Esophagus squamous epithelium (tissue), 5 donors: ENCODE measurements around the gene MTCH1. TPM values are rescaled to one million over a fixed set of nuclear protein-coding genes. Genes with fewer than 3 reads are reported as not detected.

Experiments used
- DNase-seq: peaks from one replicate; lab custom pipeline; 2025; lab: John Stamatoyannopoulos, UW
- H3K27ac ChIP-seq, 4 donors: fragments of 200-600 bp; sonication (generic); one replicate each; pipeline ENCODE4 v1.5.1; 2016 to 2019; ENCODE audit warnings: mild to moderate bottlenecking in 1 of 4
- H3K27me3 ChIP-seq, 4 donors: fragments of 200-600 bp; sonication (generic); 1 replicate in 3 of 4; 2 replicates in 1 of 4; pipeline versions ENCODE4 v1.5.1 to v1.6.0; 2017 to 2021; ENCODE audit warnings: antibody characterized with exemption in 1 of 4
- H3K36me3 ChIP-seq, 3 donors: fragments of 200-600 bp; sonication (generic); one replicate each; pipeline ENCODE4 v1.5.1; 2016 to 2019
- H3K4me1 ChIP-seq, 3 donors: fragments of 200-600 bp; sonication (generic); one replicate each; pipeline ENCODE4 v1.5.1; 2017 to 2019
- H3K4me3 ChIP-seq, 4 donors: fragments of 200-600 bp; sonication (generic); 1 replicate in 3 of 4; 2 replicates in 1 of 4; pipeline ENCODE4 v1.5.1; 2016 to 2019; ENCODE audit warnings: mild to moderate bottlenecking in 2 of 4, moderate library complexity in 1 of 4
- H3K9me3 ChIP-seq, 3 donors: fragments of 200-600 bp; sonication (generic); one replicate each; pipeline ENCODE4 v1.5.1; 2016 to 2019
- POLR2A ChIP-seq, 4 donors: fragments of 450-650 bp; IDR thresholded peaks; one replicate each; pipeline ENCODE4 v1.6.1; 2017; ENCODE audit warnings: antibody characterized with exemption in 4 of 4, mild to moderate bottlenecking in 4 of 4, moderate library complexity in 3 of 4
- WGBS, 2 donors: methylation state at CpG; one replicate each; pipeline ENCODE4 v1.1.5; 2018; 5-methylcytosine and 5-hydroxymethylcytosine counted together
- intact Hi-C: fragments of 100-400 bp; cut with DNase I; formaldehyde crosslinking; loops from one replicate; pipeline ENCODE4 v1.15.0; 2022
- total RNA-seq, 4 donors: library from RNA; depleted of rRNA; stranded (reverse); fragments of >200 nt; gene quantifications; one replicate each; pipeline ENCODE4 v1.1.0, GENCODE V29; 2016
- TF ChIP-seq, protein P1 (sequence below), 6 experiments: fragments of 450-650 bp in 4 of 6; fragments of 200-600 bp in 2 of 6; sonication (generic) in 2 of 6; IDR thresholded peaks; one replicate each; pipeline ENCODE4 v1.5.1; 2016 to 2019; ENCODE audit warnings: antibody characterized with exemption in 6 of 6, mild to moderate bottlenecking in 4 of 6, moderate library complexity in 4 of 6
- donor health status: DM: yes; HTN: yes; CAD: no.

Gene MTCH1
- total RNA-seq, 4 donors from 2014 or later: 101 to 153 (median 111) TPM

DNA sequence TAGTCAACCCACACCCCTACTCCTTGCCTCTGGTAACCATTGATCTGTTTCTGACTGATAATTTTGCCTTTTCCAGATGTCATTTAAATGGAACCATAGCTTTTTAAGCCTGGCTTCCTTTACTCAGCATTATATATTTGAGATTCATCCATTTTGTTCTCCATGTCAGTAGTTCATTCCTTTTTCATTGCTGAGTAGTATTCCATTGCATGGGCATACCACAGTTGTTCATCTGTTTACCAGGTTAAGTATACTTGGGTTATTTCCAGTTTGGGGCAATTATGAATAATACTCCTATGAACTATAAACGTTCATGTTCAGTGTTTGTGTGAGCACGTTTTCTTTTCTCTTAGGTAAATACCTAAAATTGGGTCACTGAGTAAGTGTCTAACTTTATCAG is 44.6 kb upstream of the MTCH1 start:
- peaks cover 0 to 7% (median 0%) of the 10 kb centered on the region in 3 donors for H3K9me3 ChIP-seq
- no peak for DNase-seq
- H3K27me3 ChIP-seq: no peaks in the 10 kb centered on the region
- no peaks in the 10 kb centered on the region for H3K36me3 ChIP-seq
- TF ChIP-seq POLR2A (IDR thresholded peaks at IDR 0.05): no peak
- TF ChIP-seq, protein P1, sequence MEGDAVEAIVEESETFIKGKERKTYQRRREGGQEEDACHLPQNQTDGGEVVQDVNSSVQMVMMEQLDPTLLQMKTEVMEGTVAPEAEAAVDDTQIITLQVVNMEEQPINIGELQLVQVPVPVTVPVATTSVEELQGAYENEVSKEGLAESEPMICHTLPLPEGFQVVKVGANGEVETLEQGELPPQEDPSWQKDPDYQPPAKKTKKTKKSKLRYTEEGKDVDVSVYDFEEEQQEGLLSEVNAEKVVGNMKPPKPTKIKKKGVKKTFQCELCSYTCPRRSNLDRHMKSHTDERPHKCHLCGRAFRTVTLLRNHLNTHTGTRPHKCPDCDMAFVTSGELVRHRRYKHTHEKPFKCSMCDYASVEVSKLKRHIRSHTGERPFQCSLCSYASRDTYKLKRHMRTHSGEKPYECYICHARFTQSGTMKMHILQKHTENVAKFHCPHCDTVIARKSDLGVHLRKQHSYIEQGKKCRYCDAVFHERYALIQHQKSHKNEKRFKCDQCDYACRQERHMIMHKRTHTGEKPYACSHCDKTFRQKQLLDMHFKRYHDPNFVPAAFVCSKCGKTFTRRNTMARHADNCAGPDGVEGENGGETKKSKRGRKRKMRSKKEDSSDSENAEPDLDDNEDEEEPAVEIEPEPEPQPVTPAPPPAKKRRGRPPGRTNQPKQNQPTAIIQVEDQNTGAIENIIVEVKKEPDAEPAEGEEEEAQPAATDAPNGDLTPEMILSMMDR (IDR thresholded peaks at IDR 0.05): no peak
- no peak overlapping the region for H3K27ac ChIP-seq
- 32 to 33% methylated on average over 2 of the region's 2 CpGs for WGBS, 2 donors
- no peak overlapping the region for H3K4me3 ChIP-seq
- peaks cover 0 to 27% (median 4%) of the 10 kb centered on the region in 3 donors for H3K4me1 ChIP-seq
- intact Hi-C loops: no loop called here

DNA sequence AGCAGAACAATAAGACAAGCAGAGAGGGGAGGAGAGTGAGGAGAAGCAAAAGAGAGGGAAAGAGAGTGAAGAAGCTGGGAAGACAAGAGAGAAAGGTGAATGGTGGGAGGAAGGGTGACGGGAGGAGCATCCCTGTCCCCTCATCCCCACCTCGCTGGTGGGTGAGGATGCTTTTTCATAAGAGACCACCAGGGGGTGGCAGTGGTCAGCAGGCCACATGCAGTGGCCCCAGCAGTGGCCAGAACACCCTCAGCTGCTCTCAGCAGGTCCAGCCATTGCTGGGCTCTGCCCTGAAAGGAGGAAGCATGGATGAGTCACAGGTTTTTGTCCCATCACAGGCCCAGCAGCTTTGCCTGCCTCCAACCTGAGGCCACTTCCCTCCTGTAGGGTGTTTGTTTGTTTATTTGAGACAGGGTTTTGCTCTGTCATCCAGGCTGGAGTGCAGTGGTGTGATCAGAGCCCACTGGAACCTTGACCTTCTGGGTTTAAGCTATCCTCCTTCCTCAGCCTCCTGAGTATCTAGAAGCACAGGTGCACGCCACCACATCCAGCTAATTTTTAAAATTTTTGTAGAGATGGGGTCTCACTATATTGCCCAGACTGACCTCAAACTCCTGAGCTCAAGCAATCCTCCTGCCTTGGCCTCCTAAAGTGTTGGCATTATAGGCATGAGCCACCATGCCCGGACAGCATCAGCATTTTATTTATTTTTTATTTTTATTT is 43.4 kb upstream of the MTCH1 start:
- H3K9me3 ChIP-seq: peaks cover 0 to 7% (median 0%) of the 10 kb centered on the region in 3 donors
- no peak overlapping the region for H3K4me3 ChIP-seq
- WGBS, 2 donors: 66 to 72% methylated on average over 4 of the region's 4 CpGs
- peak overlapping the region in 3 of 4 donors; percentile 44 to 63 (median 53) for H3K27ac ChIP-seq
- no peaks in the 10 kb centered on the region for H3K36me3 ChIP-seq
- intact Hi-C loops: loop anchor here (10.0 kb wide), 1 partner anchor 145 kb away; the partner anchor contains the start of gene PIM1
- H3K27me3 ChIP-seq: no peaks in the 10 kb centered on the region
- DNase-seq: no peak
- TF ChIP-seq, protein P1 (IDR thresholded peaks at IDR 0.05): peak; percentile 46 to 69 (median 65)
- no peak for TF ChIP-seq POLR2A (IDR thresholded peaks at IDR 0.05)
- peaks cover 8 to 39% (median 13%) of the 10 kb centered on the region in 3 donors for H3K4me1 ChIP-seq

DNA sequence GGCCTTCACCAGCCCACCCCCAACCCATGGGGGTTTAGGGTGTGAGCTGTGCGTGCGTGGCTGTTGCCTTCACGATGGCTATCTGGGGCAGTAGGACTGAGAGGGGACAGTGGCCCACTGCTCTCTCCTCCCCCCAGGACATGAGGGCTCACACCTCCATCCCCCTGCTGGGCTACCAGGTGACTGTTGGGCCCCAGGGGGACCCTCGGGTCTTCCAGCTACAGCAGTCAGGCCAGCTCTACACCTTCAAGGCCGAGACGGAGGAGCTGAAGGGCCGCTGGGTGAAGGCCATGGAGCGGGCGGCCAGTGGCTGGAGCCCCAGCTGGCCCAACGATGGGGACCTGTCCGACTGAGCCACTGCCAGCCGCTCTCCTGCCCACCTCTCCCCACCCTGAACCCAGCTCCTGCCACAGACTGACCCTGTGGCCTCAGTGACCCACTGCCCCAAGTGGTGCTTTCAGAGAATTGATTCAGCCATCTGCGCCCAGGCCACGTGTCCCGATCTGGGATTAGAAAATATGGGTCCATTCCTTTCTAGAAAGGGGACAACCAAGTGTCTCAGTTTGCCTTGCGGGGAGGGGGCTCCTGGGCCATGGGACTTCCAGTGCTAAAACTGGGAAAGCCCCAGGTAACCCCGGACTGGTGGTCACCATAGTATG is 41.9 kb upstream of the MTCH1 start:
- intact Hi-C loops: loop anchor here (10.0 kb wide), 1 partner anchor 147 kb away; the partner anchor contains the start of gene PIM1
- no peak overlapping the region for H3K4me3 ChIP-seq
- TF ChIP-seq POLR2A (IDR thresholded peaks at IDR 0.05): no peak
- TF ChIP-seq, protein P1 (IDR thresholded peaks at IDR 0.05): no peak
- no peak overlapping the region for H3K27ac ChIP-seq
- DNase-seq: no peak
- no peaks in the 10 kb centered on the region for H3K36me3 ChIP-seq
- peaks cover 14 to 54% (median 18%) of the 10 kb centered on the region in 3 donors for H3K4me1 ChIP-seq
- H3K27me3 ChIP-seq: no peaks in the 10 kb centered on the region
- 91 to 92% methylated on average over 8 to 10 of the region's 17 CpGs for whole genome bisulfite sequencing, 2 donors
- H3K9me3 ChIP-seq: peaks cover 0 to 7% (median 0%) of the 10 kb centered on the region in 3 donors

DNA sequence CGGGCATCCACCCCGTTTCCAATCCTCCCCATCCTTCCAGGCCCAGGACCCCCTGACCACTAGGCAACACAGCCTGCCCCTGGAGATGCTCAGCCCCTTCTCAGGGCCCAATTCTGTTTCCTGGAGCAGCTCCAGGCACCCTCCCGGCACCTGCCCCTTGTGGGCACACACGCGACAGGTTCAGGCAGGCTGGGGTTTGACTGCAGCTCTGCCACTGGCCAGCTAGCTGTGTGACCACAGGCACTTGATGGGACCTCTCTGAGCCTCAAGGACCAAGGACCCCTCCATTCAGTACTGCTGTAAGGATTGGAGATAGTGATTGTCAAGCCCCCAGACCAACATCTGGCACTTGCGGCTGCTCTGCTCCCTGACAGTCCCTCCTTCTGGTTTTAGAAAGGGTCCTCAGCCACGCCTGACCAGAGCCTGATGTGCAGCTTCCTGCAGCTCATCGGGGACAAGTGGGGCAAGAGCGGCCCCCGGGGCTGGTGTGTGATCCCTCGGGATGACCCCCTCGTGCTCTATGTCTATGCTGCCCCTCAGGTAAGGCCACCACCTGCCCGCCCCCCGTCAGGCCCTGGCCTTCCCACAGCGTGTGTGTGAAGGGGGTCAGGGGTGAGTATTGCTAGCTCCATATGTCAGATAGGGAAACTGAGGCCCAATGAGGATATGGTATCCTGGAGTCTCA is 41.2 kb upstream of the MTCH1 start:
- TF ChIP-seq, protein P1 (IDR thresholded peaks at IDR 0.05): no peak
- TF ChIP-seq POLR2A (IDR thresholded peaks at IDR 0.05): no peak
- Histone ChIP-seq H3K4me3 (no peak overlapping the region), H3K4me1 (peaks cover 18 to 61% (median 22%) of the 10 kb centered on the region in 3 donors), H3K36me3 (no peaks in the 10 kb centered on the region), H3K27ac (peak overlapping the region in 2 of 4 donors; percentile 3 to 94), H3K9me3 (peaks cover 0 to 7% (median 0%) of the 10 kb centered on the region in 3 donors), H3K27me3 (no peaks in the 10 kb centered on the region)
- WGBS, 2 donors: 35 to 67% methylated on average over 2 to 7 of the region's 15 CpGs
- intact Hi-C loops: loop anchor here (10.0 kb wide), 1 partner anchor 148 kb away; the partner anchor contains the start of gene PIM1
- DNase-seq: no peak
